Measurements from ENCODE around the gene RPS5. TPM values are rescaled to one million over a fixed set of nuclear protein-coding genes. Genes with fewer than 3 reads are reported as not detected.
"Not testable (repeated sequence)": the region's sequence is repeated elsewhere in the genome, so short reads cannot be mapped to it uniquely, and the experiment has no call there.

Gene RPS5
- total RNA-seq, 1 donor from 2014 or later = 1,938 TPM

DNA sequence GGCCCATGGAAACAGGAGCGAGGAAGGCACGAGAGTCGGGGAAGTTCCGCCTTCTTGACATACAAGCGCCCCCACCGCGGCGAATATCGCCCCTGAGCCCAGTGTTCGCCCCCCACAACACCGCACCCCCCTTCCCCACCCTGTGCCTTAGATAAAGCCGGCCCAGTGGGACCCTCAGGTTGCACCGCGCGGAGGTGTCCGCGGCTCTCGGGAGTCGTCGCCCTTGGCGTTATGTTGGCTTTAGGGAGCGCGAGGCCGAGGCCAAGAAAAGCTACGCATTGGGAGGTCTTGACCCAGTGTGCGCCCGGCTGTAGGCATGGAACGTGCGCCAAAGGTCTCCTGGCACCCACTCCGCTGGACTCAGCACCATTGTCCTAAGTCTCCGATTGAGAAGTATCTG, 53.5 kb downstream of the RPS5 start:
- peak overlapping the region; percentile 90 for H3K27ac Mint-ChIP-seq
- H3K4me3 ChIP-seq = peak overlapping the region; percentile 37
- H3K27ac ChIP-seq = no peak overlapping the region
- H3K4me3 Mint-ChIP-seq = peak overlapping the region; percentile 86
- peaks cover 22% of the 10 kb centered on the region for H3K27me3 ChIP-seq
- H3K4me1 ChIP-seq = no peaks in the 10 kb centered on the region
- H4K20me1 ChIP-seq (ENCODE audit: low read depth) = no peaks in the 10 kb centered on the region
- H3K27me3 Mint-ChIP-seq (ENCODE audit: insufficient read depth, low read depth) = peaks cover 4% of the 10 kb centered on the region
- H3F3A ChIP-seq (ENCODE audit: low read depth) = no peaks in the 10 kb centered on the region
- peaks cover 9% of the 10 kb centered on the region for H3K4me1 Mint-ChIP-seq
- no peaks in the 10 kb centered on the region for H3K79me2 ChIP-seq (ENCODE audit: low read depth)
- H3K9me3 Mint-ChIP-seq = peaks cover 46% of the 10 kb centered on the region
- H3K4me2 ChIP-seq = no peak overlapping the region
- no peaks in the 10 kb centered on the region for H3K36me3 ChIP-seq
- DNase-seq (ENCODE audit: low spot score) = no peak
- H3K9me3 ChIP-seq (ENCODE audit: low read depth) = peaks cover under 1% of the 10 kb centered on the region
- TF ChIP-seq EZH2 (IDR thresholded peaks at IDR 0.05) = no peak
- TF ChIP-seq EZH2phosphoT487 (IDR thresholded peaks at IDR 0.05) = no peak
- no peak for TF ChIP-seq CTCF (IDR thresholded peaks at IDR 0.05)
- peak overlapping the region; percentile 26 for H2AFZ ChIP-seq (replicated peaks)
- no peak overlapping the region for H3K9ac ChIP-seq
- H3K36me3 Mint-ChIP-seq = peaks cover 33% of the 10 kb centered on the region

GRCh38 chr19:58442986-58443385, 55.9 kb downstream of the RPS5 start:
- H3F3A ChIP-seq (ENCODE audit: low read depth); H3K9ac ChIP-seq; DNase-seq (ENCODE audit: low spot score); H4K20me1 ChIP-seq (ENCODE audit: low read depth); H3K27ac ChIP-seq; H2AFZ ChIP-seq (replicated peaks); H3K4me3 ChIP-seq; H3K4me1 Mint-ChIP-seq; H3K27ac Mint-ChIP-seq; H3K4me2 ChIP-seq; H3K4me3 Mint-ChIP-seq; H3K79me2 ChIP-seq (ENCODE audit: low read depth); H3K9me3 ChIP-seq (ENCODE audit: low read depth); H3K4me1 ChIP-seq; H3K36me3 ChIP-seq: not testable (repeated sequence)
- Mint-ChIP-seq H3K36me3 (peaks cover 16% of the 10 kb centered on the region), H3K9me3 (peaks cover 36% of the 10 kb centered on the region), H3K27me3 (ENCODE audit: insufficient read depth, low read depth) (peaks cover 13% of the 10 kb centered on the region)
- peaks cover 29% of the 10 kb centered on the region for H3K27me3 ChIP-seq

Small RNA genes within 50 kb of the gene (microRNA-seq; reads per million reads assigned to microRNA genes)
- not detected for gene MIR4754

Small RNA genes within 50 kb of the gene (small RNA-seq; reads per million reads assigned to genes)
- gene MIR4754 (not detected), gene RNA5SP473 (not detected)

Other genes starting within 250 kb of the RPS5 start
- 28.4 and 36.2 TPM in 2 replicates for gene ZNF329, start 236.5 kb upstream of the RPS5 start, total RNA-seq (ENCODE audit: low replicate concordance)
- 39.3 and 43.0 TPM in 2 replicates for gene ZNF274, start 204.2 kb upstream of the RPS5 start, total RNA-seq (ENCODE audit: low replicate concordance)
- gene ZNF544, start 158.4 kb upstream of the RPS5 start, total RNA-seq (ENCODE audit: low replicate concordance) = 86.0 and 104 TPM in 2 replicates
- gene ZNF8, start 108.3 kb upstream of the RPS5 start, total RNA-seq (ENCODE audit: low replicate concordance) = 18.6 and 24.0 TPM in 2 replicates
- gene ERVK3-1, start 81.9 kb upstream of the RPS5 start, total RNA-seq (ENCODE audit: low replicate concordance) = 49.8 and 49.9 TPM in 2 replicates
- gene ZSCAN22, start 60.3 kb upstream of the RPS5 start, total RNA-seq (ENCODE audit: low replicate concordance) = 1.5 and 2.4 TPM in 2 replicates
- 7.5 and 37.1 TPM in 2 replicates for gene A1BG, start 33.8 kb upstream of the RPS5 start, total RNA-seq (ENCODE audit: low replicate concordance)
- 3.7 and 8.0 TPM in 2 replicates for gene ZNF497, start 24.5 kb upstream of the RPS5 start, total RNA-seq (ENCODE audit: low replicate concordance)
- gene ZNF837, start 6.2 kb upstream of the RPS5 start, total RNA-seq (ENCODE audit: low replicate concordance) = 1.4 and 8.5 TPM in 2 replicates
- 0.62 TPM in 1 of 2 replicates, not detected in the other for gene RNF225, start 8.4 kb downstream of the RPS5 start, total RNA-seq (ENCODE audit: low replicate concordance)
- gene ZNF584, start 21.4 kb downstream of the RPS5 start, total RNA-seq (ENCODE audit: low replicate concordance) = 6.9 and 9.3 TPM in 2 replicates
- 1.0 and 1.4 TPM in 2 replicates for gene ZNF132, start 52.9 kb downstream of the RPS5 start, total RNA-seq (ENCODE audit: low replicate concordance)
- gene ZNF324B, start 64.4 kb downstream of the RPS5 start, total RNA-seq (ENCODE audit: low replicate concordance) = 3.2 TPM in 2 replicates
- gene ZNF324, start 79.8 kb downstream of the RPS5 start, total RNA-seq (ENCODE audit: low replicate concordance) = 4.2 and 14.8 TPM in 2 replicates
- gene ZNF446, start 89.1 kb downstream of the RPS5 start, total RNA-seq (ENCODE audit: low replicate concordance) = 4.4 and 13.2 TPM in 2 replicates
- gene SLC27A5, start 124.7 kb downstream of the RPS5 start, total RNA-seq (ENCODE audit: low replicate concordance) = 11.2 and 17.1 TPM in 2 replicates
- 2.2 and 12.8 TPM in 2 replicates for gene ZBTB45, start 132.5 kb downstream of the RPS5 start, total RNA-seq (ENCODE audit: low replicate concordance)
- gene TRIM28, start 156.8 kb downstream of the RPS5 start, total RNA-seq (ENCODE audit: low replicate concordance) = 390 and 678 TPM in 2 replicates
- gene CHMP2A, start 167.8 kb downstream of the RPS5 start, total RNA-seq (ENCODE audit: low replicate concordance) = 141 and 148 TPM in 2 replicates
- gene UBE2M, start 171.3 kb downstream of the RPS5 start, total RNA-seq (ENCODE audit: low replicate concordance) = 59.3 and 73.3 TPM in 2 replicates
- 8.4 and 32.3 TPM in 2 replicates for gene MZF1, start 186.1 kb downstream of the RPS5 start, total RNA-seq (ENCODE audit: low replicate concordance)